ENCODE results near the gene WDCP.

DNA sequence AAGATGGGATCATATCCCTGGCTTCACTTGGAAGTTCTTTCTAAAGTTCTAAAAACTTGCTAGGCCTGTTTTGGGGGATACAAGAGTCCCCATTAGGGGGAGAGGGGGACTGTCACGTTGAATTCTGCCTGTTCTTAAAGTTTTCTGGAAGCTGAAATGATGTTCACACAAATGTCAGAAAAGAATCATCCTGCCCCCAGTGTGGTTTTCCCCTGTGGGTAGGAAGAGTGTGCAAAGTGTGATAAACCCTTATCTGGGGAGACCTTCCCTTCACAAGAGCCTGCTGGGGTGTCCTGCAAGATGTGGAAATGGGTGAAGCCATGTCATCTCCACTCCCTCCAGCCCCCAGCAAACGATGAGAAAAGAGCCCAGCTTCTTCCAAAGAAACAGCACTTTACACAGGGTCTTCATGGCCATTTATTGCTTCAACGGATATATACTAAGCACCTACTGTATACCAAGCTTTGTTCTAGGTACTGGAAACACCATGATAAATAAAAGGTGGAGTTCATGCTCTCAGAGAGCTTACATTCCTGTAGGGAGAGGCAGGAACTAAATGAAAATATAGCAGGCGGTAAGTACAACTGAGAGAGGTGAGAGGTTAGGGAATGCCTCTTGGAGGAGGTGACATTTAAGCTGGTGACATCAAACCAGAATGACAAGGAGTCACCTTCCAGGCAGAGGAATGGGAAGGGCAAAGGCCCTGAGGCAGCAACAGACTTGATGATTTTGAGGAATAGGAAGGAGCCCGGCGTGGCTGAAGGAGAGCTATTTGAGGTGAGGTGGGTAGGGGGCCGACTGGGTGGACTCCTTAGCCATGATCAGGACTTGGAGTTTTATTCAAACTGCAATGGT, 35.7 kb downstream of the WDCP start:
- TF ChIP-seq, protein P1, sequence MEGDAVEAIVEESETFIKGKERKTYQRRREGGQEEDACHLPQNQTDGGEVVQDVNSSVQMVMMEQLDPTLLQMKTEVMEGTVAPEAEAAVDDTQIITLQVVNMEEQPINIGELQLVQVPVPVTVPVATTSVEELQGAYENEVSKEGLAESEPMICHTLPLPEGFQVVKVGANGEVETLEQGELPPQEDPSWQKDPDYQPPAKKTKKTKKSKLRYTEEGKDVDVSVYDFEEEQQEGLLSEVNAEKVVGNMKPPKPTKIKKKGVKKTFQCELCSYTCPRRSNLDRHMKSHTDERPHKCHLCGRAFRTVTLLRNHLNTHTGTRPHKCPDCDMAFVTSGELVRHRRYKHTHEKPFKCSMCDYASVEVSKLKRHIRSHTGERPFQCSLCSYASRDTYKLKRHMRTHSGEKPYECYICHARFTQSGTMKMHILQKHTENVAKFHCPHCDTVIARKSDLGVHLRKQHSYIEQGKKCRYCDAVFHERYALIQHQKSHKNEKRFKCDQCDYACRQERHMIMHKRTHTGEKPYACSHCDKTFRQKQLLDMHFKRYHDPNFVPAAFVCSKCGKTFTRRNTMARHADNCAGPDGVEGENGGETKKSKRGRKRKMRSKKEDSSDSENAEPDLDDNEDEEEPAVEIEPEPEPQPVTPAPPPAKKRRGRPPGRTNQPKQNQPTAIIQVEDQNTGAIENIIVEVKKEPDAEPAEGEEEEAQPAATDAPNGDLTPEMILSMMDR (IDR thresholded peaks at IDR 0.05): no peak
- no peak for TF ChIP-seq ZFX (IDR thresholded peaks at IDR 0.05; ENCODE audit: borderline replicate concordance)
